GM23338 (cell line): Measurements from ENCODE around the gene PHYHIPL. TPM values are rescaled to one million over a fixed set of nuclear protein-coding genes. Genes with fewer than 3 reads are reported as not detected.

ENCODE experiments used
- ATAC-seq: fragments of 200-7000 bp; cut with Tn5 transposase; 3 replicates; pipeline ENCODE4 v1.9.1; 2020
- DNase-seq: peaks from one replicate; pipeline ENCODE4 v3.0.0-alpha.2; 2015; ENCODE audit warnings: low spot score
- H2AFZ ChIP-seq: fragments of 200-600 bp; sonication (generic); 2 replicates; pipeline ENCODE4 v1.8.0; 2016; ENCODE audit warnings: antibody characterized with exemption, mild to moderate bottlenecking, moderate library complexity
- H3F3A ChIP-seq: fragments of 200-600 bp; sonication (generic); replicated peaks from 2 replicates; pipeline ENCODE4 v1.8.0; 2017; ENCODE audit warnings: antibody characterized with exemption, mixed run types, low read depth
- H3K27ac ChIP-seq: fragments of 200-600 bp; sonication (generic); 2 replicates; pipeline ENCODE4 v1.6.1; 2016; ENCODE audit warnings: low read depth
- H3K27me3 ChIP-seq: fragments of 200-600 bp; sonication (generic); 2 replicates; pipeline ENCODE4 v1.8.0; 2016; ENCODE audit warnings: mild to moderate bottlenecking, mixed run types, moderate library complexity; ENCODE audit not compliant: insufficient read depth
- H3K36me3 ChIP-seq: fragments of 200-600 bp; sonication (generic); 2 replicates; pipeline ENCODE4 v1.8.0; 2016; ENCODE audit warnings: mild to moderate bottlenecking; ENCODE audit not compliant: insufficient read depth
- H3K4me1 ChIP-seq: fragments of 200-600 bp; sonication (generic); 2 replicates; pipeline ENCODE4 v1.8.0; 2016; ENCODE audit warnings: mild to moderate bottlenecking, moderate library complexity; ENCODE audit not compliant: insufficient read depth
- H3K4me2 ChIP-seq: fragments of 200-600 bp; sonication (generic); 2 replicates; pipeline ENCODE4 v1.7.1; 2017; ENCODE audit warnings: mixed run types
- H3K4me3 ChIP-seq: fragments of 200-600 bp; sonication (generic); 2 replicates; pipeline ENCODE4 v1.6.1; 2016; ENCODE audit warnings: mixed run types
- H3K79me2 ChIP-seq: fragments of 200-600 bp; sonication (generic); replicated peaks from 2 replicates; pipeline ENCODE4 v1.8.0; 2017; ENCODE audit warnings: mild to moderate bottlenecking; ENCODE audit not compliant: insufficient read depth
- H3K9me2 ChIP-seq: fragments of 200-600 bp; sonication (generic); 2 replicates; pipeline ENCODE4 v1.8.0; 2017; ENCODE audit not compliant: insufficient read depth
- H4K20me1 ChIP-seq: fragments of 200-600 bp; sonication (generic); replicated peaks from 2 replicates; pipeline ENCODE4 v1.8.0; 2017; ENCODE audit warnings: mild to moderate bottlenecking; ENCODE audit not compliant: insufficient read depth
- H3K27ac Mint-ChIP-seq: 2 replicates; pipeline ENCODE4 v1.8.0; 2020; ENCODE audit warnings: inconsistent platforms, mild to moderate bottlenecking, moderate library complexity, mixed read lengths
- H3K27me3 Mint-ChIP-seq: 3 replicates; pipeline ENCODE4 v1.8.0; 2022; ENCODE audit warnings: low read depth, mild to moderate bottlenecking, moderate library complexity, mixed read lengths, inconsistent platforms; ENCODE audit not compliant: insufficient read depth, poor library complexity
- H3K36me3 Mint-ChIP-seq: 3 replicates; pipeline ENCODE4 v1.8.0; 2021; ENCODE audit warnings: low read depth, mild to moderate bottlenecking, inconsistent platforms, moderate library complexity, mixed read lengths
- H3K4me1 Mint-ChIP-seq: 3 replicates; pipeline ENCODE4 v1.8.0; 2020; ENCODE audit warnings: mild to moderate bottlenecking, inconsistent platforms, mixed read lengths
- H3K4me3 Mint-ChIP-seq: 3 replicates; pipeline ENCODE4 v1.8.0; 2021; ENCODE audit warnings: moderate library complexity, mild to moderate bottlenecking, inconsistent platforms, mixed read lengths
- H3K9me3 Mint-ChIP-seq: 3 replicates; pipeline ENCODE4 v1.8.0; 2020; ENCODE audit warnings: moderate library complexity, mild to moderate bottlenecking, inconsistent platforms, mixed read lengths
- CREB1 ChIP-seq: fragments of 250-450 bp; sonication (Bioruptor Pico); IDR thresholded peaks from 2 replicates; pipeline ENCODE4 v1.5.0; 2020; ENCODE audit warnings: low read depth, mild to moderate bottlenecking, moderate library complexity
- ETS1 ChIP-seq: IDR thresholded peaks from 2 replicates; pipeline ENCODE4 v1.6.1; 2016; ENCODE audit warnings: antibody characterized with exemption
- EZH2 ChIP-seq: fragments of 200-600 bp; sonication (generic); IDR thresholded peaks from one replicate; pipeline ENCODE4 v1.8.0; 2017; ENCODE audit warnings: antibody characterized with exemption, mild to moderate bottlenecking, low read depth; ENCODE audit not compliant: unreplicated experiment
- EZH2phosphoT487 ChIP-seq: fragments of 200-600 bp; sonication (generic); IDR thresholded peaks from one replicate; pipeline ENCODE4 v1.8.1; 2018; ENCODE audit warnings: antibody characterized with exemption; ENCODE audit not compliant: unreplicated experiment
- JUNB ChIP-seq: IDR thresholded peaks from one replicate; pipeline ENCODE4 v1.6.1; 2016; ENCODE audit warnings: antibody characterized with exemption; ENCODE audit not compliant: unreplicated experiment
- NANOG ChIP-seq: IDR thresholded peaks from 2 replicates; pipeline ENCODE4 v1.6.1; 2016; ENCODE audit warnings: antibody characterized with exemption, borderline replicate concordance
- POLR2AphosphoS5 ChIP-seq: IDR thresholded peaks from 2 replicates; pipeline ENCODE4 v1.6.1; 2016; ENCODE audit warnings: antibody characterized with exemption, low read depth
- REST ChIP-seq: IDR thresholded peaks from one replicate; pipeline ENCODE4 v1.6.1; 2018; ENCODE audit warnings: antibody characterized with exemption; ENCODE audit not compliant: unreplicated experiment
- STAT1 ChIP-seq: IDR thresholded peaks from one replicate; pipeline ENCODE4 v1.6.1; 2016; ENCODE audit warnings: antibody characterized with exemption; ENCODE audit not compliant: unreplicated experiment
- ZNF114 ChIP-seq: fragments of 250-450 bp; sonication (Bioruptor Pico); IDR thresholded peaks from 2 replicates; pipeline ENCODE4 v1.5.0; 2020; ENCODE audit warnings: mild to moderate bottlenecking, moderate library complexity
- ZNF331 ChIP-seq: fragments of 250-450 bp; sonication (Bioruptor Pico); IDR thresholded peaks from 2 replicates; pipeline ENCODE4 v1.5.0; 2020; ENCODE audit warnings: low read depth, mild to moderate bottlenecking, moderate library complexity
- polyA plus RNA-seq: library from polyadenylated mRNA; unstranded; fragments of >200 nt; fragmentation: Nextera tagmentation; extraction: Ambion mirVana; gene quantifications from 2 replicates; pipeline ENCODE4 v1.2.1, GENCODE V29; 2016
- total RNA-seq: library from RNA; depleted of rRNA; stranded (reverse); fragments of >200 nt; shearing (Covaris generic); gene quantifications from 2 replicates; pipeline ENCODE4 v1.2.3, GENCODE V29; 2014

PHYHIPL gene
- total and polyA plus RNA-seq, 2 experiments from 2014 or later, result 0.24 to 0.27 TPM

GRCh38 chr10:59245686-59246085 lies 69.2 kb downstream of the PHYHIPL start:
- Mint-ChIP-seq H3K9me3 (no peaks in the 10 kb centered on the region), H3K4me3 (no peak overlapping the region), H3K36me3 (no peaks in the 10 kb centered on the region), H3K27me3 (no peaks in the 10 kb centered on the region), H3K4me1 (peaks cover 5% of the 10 kb centered on the region; the same call in 1 of the 3 replicates), H3K27ac (no peak overlapping the region)
- Histone ChIP-seq H3K27ac (no peak overlapping the region), H3K79me2 (no peaks in the 10 kb centered on the region), H3K36me3 (no peaks in the 10 kb centered on the region), H3K27me3 (no peaks in the 10 kb centered on the region), H3K4me2 (no peak overlapping the region), H3K4me1 (no peaks in the 10 kb centered on the region), H4K20me1 (no peaks in the 10 kb centered on the region), H2AFZ (no peak overlapping the region), H3K4me3 (no peak overlapping the region), H3K9me2 (no peaks in the 10 kb centered on the region), H3F3A (no peaks in the 10 kb centered on the region)
- DNase-seq, result no peak
- ATAC-seq, result no peak
- TF ChIP-seq POLR2AphosphoS5, result no peak

GRCh38 chr10:59252491-59252890 lies 76.0 kb downstream of the PHYHIPL start:
- Histone ChIP-seq H3K9me2 (no peaks in the 10 kb centered on the region), H3K27me3 (no peaks in the 10 kb centered on the region), H3K4me3 (no peak overlapping the region), H3K79me2 (no peaks in the 10 kb centered on the region), H3K27ac (no peak overlapping the region), H3K4me1 (no peaks in the 10 kb centered on the region), H4K20me1 (no peaks in the 10 kb centered on the region), H3K36me3 (no peaks in the 10 kb centered on the region), H2AFZ (no peak overlapping the region), H3K4me2 (no peak overlapping the region), H3F3A (no peaks in the 10 kb centered on the region)
- Mint-ChIP-seq H3K27me3 (no peaks in the 10 kb centered on the region), H3K4me1 (no peaks in the 10 kb centered on the region), H3K4me3 (no peak overlapping the region), H3K9me3 (no peaks in the 10 kb centered on the region), H3K27ac (no peak overlapping the region), H3K36me3 (no peaks in the 10 kb centered on the region)
- ATAC-seq (no peak), DNase-seq (no peak)
- TF ChIP-seq REST (no peak), CREB1 (CRISPR knock-in tag) (no peak), ZNF331 (CRISPR knock-in tag) (no peak), NANOG (no peak)

GRCh38 chr10:59255463-59255862 lies 79.0 kb downstream of the PHYHIPL start:
- Histone ChIP-seq H4K20me1 (no peaks in the 10 kb centered on the region), H3K4me3 (no peak overlapping the region), H3K36me3 (no peaks in the 10 kb centered on the region), H3K27me3 (no peaks in the 10 kb centered on the region), H3K27ac (no peak overlapping the region), H3F3A (no peaks in the 10 kb centered on the region), H3K9me2 (no peaks in the 10 kb centered on the region), H3K79me2 (no peaks in the 10 kb centered on the region), H3K4me2 (no peak overlapping the region), H2AFZ (no peak overlapping the region), H3K4me1 (no peaks in the 10 kb centered on the region)
- Mint-ChIP-seq H3K9me3 (no peaks in the 10 kb centered on the region), H3K27ac (no peak overlapping the region), H3K4me3 (no peak overlapping the region), H3K4me1 (no peaks in the 10 kb centered on the region), H3K36me3 (no peaks in the 10 kb centered on the region), H3K27me3 (no peaks in the 10 kb centered on the region)
- ATAC-seq (no peak), DNase-seq (no peak)
- TF ChIP-seq EZH2 (no peak), ZNF331 (CRISPR knock-in tag) (no peak), ZNF114 (CRISPR knock-in tag) (no peak), EZH2phosphoT487 (no peak), POLR2AphosphoS5 (no peak), CREB1 (CRISPR knock-in tag) (no peak), NANOG (no peak), ETS1 (no peak), STAT1 (no peak), JUNB (no peak), REST (no peak)
